Measurements from ENCODE around the gene LUC7L3. TPM values are rescaled to one million over a fixed set of nuclear protein-coding genes. Genes with fewer than 3 reads are reported as not detected.
A peak's percentile ranks its signal among the peaks of the same experiment; 100 is the strongest.

Gene LUC7L3
- total RNA-seq, 1 experiment from 2014 or later = 136 TPM

DNA sequence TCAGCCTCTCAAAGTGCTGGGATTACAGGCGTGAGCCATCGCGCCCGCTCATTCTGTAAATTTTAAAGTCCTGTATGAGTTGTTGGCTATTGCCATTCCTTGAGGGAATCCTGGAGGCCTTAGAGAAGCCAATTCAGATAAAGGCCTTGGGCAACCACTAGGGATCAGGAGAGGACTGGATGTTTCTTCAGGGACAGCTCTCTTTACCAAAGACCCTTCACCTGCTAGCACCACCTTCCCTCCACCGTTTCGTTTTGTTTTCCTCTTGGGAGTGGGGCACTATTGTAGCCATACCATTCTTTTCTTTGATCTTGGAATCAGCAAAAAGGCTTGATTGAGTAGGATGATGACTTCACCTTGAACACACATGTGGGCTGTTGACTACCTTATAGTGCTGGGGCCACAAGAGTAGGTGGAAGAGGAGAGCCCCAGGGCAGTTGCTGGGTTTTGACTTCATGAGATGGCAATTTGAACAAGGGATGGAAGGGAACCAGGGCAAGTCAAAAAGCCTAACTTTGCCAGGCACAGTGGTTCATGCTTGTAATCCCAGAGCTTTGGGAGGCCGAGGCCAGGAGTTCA, 54.9 kb downstream of the LUC7L3 start:
- no peak for DNase-seq (ENCODE audit: low read depth, low spot score)
- Histone ChIP-seq H3K36me3 (ENCODE audit: control insufficient read depth, insufficient read depth, low read length) (no peaks in the 10 kb centered on the region), H3K27ac (ENCODE audit: low read length) (no peak overlapping the region), H3K27me3 (ENCODE audit: control insufficient read depth, insufficient read depth, low read length) (no peaks in the 10 kb centered on the region), H3K9me3 (ENCODE audit: control insufficient read depth, insufficient read depth, low read depth, low read length) (no peaks in the 10 kb centered on the region), H3K4me3 (ENCODE audit: low read depth in 2 of 2, low read length in 2 of 2) (no peak overlapping the region), H3K4me1 (ENCODE audit: control insufficient read depth, insufficient read depth, low read length) (no peaks in the 10 kb centered on the region)
- ChIA-PET CTCF (interaction anchor here (0.8 to 1.4 kb wide), 2 partner anchors 9 to 78 kb away, joined by 4 to 7 read pairs; no protein-coding TSS in a partner anchor), POLR2A (interaction anchor here (0.7 kb wide), 1 partner anchor 69 kb away, joined by 5 read pairs; no protein-coding TSS in a partner anchor)
- in situ Hi-C loops (cut with HindIII; ENCODE audit: low pct_unique_long_range_greater_than_20kb, low sequenced_read_pairs) (no loop called here), intact Hi-C loops (cut with micrococcal nuclease; ENCODE audit: unreplicated experiment) (no loop called here)
- TF ChIP-seq SIN3A (IDR thresholded peaks at IDR 0.05; ENCODE audit: borderline replicate concordance, insufficient read depth, low read depth, low read length) = no peak
- no peak for TF ChIP-seq TCF7L2 (IDR thresholded peaks at IDR 0.05; ENCODE audit: low read depth, low read length)
- no peak for TF ChIP-seq POLR2AphosphoS5 (IDR thresholded peaks at IDR 0.05; ENCODE audit: low read depth, low read length)
- TF ChIP-seq, protein P1, sequence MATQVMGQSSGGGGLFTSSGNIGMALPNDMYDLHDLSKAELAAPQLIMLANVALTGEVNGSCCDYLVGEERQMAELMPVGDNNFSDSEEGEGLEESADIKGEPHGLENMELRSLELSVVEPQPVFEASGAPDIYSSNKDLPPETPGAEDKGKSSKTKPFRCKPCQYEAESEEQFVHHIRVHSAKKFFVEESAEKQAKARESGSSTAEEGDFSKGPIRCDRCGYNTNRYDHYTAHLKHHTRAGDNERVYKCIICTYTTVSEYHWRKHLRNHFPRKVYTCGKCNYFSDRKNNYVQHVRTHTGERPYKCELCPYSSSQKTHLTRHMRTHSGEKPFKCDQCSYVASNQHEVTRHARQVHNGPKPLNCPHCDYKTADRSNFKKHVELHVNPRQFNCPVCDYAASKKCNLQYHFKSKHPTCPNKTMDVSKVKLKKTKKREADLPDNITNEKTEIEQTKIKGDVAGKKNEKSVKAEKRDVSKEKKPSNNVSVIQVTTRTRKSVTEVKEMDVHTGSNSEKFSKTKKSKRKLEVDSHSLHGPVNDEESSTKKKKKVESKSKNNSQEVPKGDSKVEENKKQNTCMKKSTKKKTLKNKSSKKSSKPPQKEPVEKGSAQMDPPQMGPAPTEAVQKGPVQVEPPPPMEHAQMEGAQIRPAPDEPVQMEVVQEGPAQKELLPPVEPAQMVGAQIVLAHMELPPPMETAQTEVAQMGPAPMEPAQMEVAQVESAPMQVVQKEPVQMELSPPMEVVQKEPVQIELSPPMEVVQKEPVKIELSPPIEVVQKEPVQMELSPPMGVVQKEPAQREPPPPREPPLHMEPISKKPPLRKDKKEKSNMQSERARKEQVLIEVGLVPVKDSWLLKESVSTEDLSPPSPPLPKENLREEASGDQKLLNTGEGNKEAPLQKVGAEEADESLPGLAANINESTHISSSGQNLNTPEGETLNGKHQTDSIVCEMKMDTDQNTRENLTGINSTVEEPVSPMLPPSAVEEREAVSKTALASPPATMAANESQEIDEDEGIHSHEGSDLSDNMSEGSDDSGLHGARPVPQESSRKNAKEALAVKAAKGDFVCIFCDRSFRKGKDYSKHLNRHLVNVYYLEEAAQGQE (IDR thresholded peaks at IDR 0.05; ENCODE audit: insufficient read depth in 1 of 2, low read depth in 2 of 2, low read length in 1 of 2) = no peak
- no peak for TF ChIP-seq CTCF (IDR thresholded peaks at IDR 0.05)
- no peak for ATAC-seq
- no TSS peak for BruUV-seq (replicated peaks)

DNA sequence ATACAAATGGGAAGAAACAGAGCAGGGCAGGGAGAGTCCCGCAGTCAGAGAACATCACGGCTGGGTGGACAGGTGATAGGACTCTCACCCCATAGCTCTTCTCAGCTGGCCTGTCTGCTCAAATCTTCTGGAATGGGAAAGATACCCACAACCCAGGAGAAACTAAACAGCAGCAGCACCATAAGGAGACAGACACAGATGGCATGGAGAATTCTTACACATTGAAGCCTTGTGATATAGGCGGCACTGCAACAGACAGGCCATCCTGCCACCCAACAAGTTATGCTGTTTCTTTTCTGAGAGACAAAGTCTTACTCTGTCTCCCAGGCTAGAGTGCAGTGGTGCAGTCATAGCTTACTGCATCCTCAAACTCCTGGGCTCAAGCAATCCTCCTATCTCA, 56.5 kb downstream of the LUC7L3 start:
- 0 out of 2 replicates have a peak, but pooled peaks have one; percentile 36 for ATAC-seq
- in situ Hi-C loops (cut with HindIII; ENCODE audit: low pct_unique_long_range_greater_than_20kb, low sequenced_read_pairs) (no loop called here), intact Hi-C loops (cut with micrococcal nuclease; ENCODE audit: unreplicated experiment) (no loop called here)
- no TSS peak for BruUV-seq (replicated peaks)
- no peak overlapping the region for H3K4me3 ChIP-seq (ENCODE audit: low read depth in 2 of 2, low read length in 2 of 2)
- no peaks in the 10 kb centered on the region for H3K9me3 ChIP-seq (ENCODE audit: control insufficient read depth, insufficient read depth, low read depth, low read length)
- no peaks in the 10 kb centered on the region for H3K27me3 ChIP-seq (ENCODE audit: control insufficient read depth, insufficient read depth, low read length)
- no peaks in the 10 kb centered on the region for H3K36me3 ChIP-seq (ENCODE audit: control insufficient read depth, insufficient read depth, low read length)
- no peak overlapping the region for H3K27ac ChIP-seq (ENCODE audit: low read length)
- DNase-seq (ENCODE audit: low read depth, low spot score) = no peak
- CTCF ChIA-PET = no interaction called here
- POLR2A ChIA-PET = no interaction called here
- no peaks in the 10 kb centered on the region for H3K4me1 ChIP-seq (ENCODE audit: control insufficient read depth, insufficient read depth, low read length)
- no peak for TF ChIP-seq TCF7L2 (IDR thresholded peaks at IDR 0.05; ENCODE audit: low read depth, low read length)

DNA sequence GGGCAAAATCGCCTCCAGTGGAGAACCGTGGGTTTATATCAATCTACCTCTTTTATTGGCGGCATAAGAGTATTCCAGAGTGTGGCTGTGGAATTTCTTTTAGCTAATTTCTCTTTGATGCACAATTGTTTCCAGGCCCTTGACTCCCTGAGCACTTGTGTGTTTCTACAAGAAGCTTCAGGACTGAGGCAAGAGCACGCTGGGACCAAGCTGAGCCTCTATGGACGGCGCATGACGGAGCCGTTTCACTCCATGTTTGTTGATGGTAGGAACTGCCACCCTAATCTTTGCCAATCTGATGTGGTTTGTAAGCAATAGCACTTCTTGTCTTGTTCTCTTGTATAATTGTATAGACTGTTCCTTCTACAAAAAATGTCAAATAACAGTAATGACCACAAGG, 59.1 kb downstream of the LUC7L3 start:
- CTCF ChIA-PET = interaction anchor here (0.6 kb wide), 1 partner anchor 57 kb away, joined by 5 read pairs; the partner anchor contains the start of gene WFIKKN2
- H3K27me3 ChIP-seq (ENCODE audit: control insufficient read depth, insufficient read depth, low read length) = no peaks in the 10 kb centered on the region

More for the DNA sequence above, 59.1 kb downstream of the LUC7L3 start:
- H3K27ac ChIP-seq (ENCODE audit: low read length) = no peak overlapping the region
- no peaks in the 10 kb centered on the region for H3K9me3 ChIP-seq (ENCODE audit: control insufficient read depth, insufficient read depth, low read depth, low read length)
- no peak overlapping the region for H3K4me3 ChIP-seq (ENCODE audit: low read depth in 2 of 2, low read length in 2 of 2)
- H3K36me3 ChIP-seq (ENCODE audit: control insufficient read depth, insufficient read depth, low read length) = no peaks in the 10 kb centered on the region
- ATAC-seq = no peak
- H3K4me1 ChIP-seq (ENCODE audit: control insufficient read depth, insufficient read depth, low read length) = no peaks in the 10 kb centered on the region
- no TSS peak for BruUV-seq (replicated peaks)
- TF ChIP-seq, protein P1 (IDR thresholded peaks at IDR 0.05; ENCODE audit: insufficient read depth in 1 of 2, low read depth in 2 of 2, low read length in 1 of 2) = no peak
- TF ChIP-seq POLR2AphosphoS5 (IDR thresholded peaks at IDR 0.05; ENCODE audit: low read depth, low read length) (no peak), SIN3A (IDR thresholded peaks at IDR 0.05; ENCODE audit: borderline replicate concordance, insufficient read depth, low read depth, low read length) (no peak), CTCF (IDR thresholded peaks at IDR 0.05) (no peak), TCF7L2 (IDR thresholded peaks at IDR 0.05; ENCODE audit: low read depth, low read length) (no peak)
- in situ Hi-C loops (cut with HindIII; ENCODE audit: low pct_unique_long_range_greater_than_20kb, low sequenced_read_pairs) (no loop called here), intact Hi-C loops (cut with micrococcal nuclease; ENCODE audit: unreplicated experiment) (no loop called here)
- DNase-seq (ENCODE audit: low read depth, low spot score) = no peak
- POLR2A ChIA-PET = no interaction called here

All from Panc1 (cell line).